GM12875 (cell line): ENCODE results near the gene SORCS3.

ENCODE experiments used
- H3K4me3 ChIP-seq: one replicate; pipeline ENCODE4 v1.5.1; 2011; ENCODE audit warnings: low read depth, low read length, control low read depth
- TF ChIP-seq, protein P1 (sequence below): IDR thresholded peaks from 2 replicates; pipeline ENCODE4 v1.5.1; 2011; ENCODE audit warnings: low read depth, mild to moderate bottlenecking, control low read depth, inconsistent platforms, low read length, moderate library complexity, borderline replicate concordance; ENCODE audit not compliant: insufficient read depth

Gene SORCS3

DNA sequence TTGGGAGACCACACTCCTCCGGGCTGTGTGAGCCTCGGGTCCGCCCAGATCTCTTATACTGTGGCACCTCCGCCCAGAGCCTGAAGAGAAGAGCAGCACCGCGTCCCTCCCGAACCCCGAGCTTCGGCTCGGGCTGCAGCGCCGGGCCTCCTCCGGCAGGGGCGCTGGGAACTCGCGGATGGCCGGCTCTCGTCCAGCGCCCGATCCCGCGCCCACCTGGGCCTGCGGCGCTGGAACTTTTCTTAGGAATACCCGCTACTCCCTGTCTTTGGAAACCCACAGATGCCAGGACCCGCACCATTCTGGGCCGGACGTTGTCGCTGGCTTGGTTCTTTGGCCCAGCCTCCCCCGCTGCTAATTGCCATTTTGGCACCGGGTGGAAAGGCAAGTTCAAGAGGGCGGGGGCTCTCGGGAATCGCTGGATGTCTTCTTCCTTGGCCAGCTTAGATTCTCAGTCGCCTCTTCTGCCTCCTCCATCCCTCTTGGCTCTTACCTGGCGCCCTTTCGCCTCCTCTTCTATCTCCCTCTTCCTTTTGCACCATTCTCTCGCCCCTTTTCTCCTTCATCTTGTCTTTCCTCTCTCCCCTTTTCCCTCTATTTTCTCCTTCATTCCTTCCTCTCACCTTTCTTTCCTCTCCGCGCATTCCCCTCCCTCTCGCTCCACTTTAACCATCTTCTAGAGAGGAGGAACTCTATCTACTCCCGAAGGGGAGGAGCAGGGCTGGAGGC, 2.1 kb upstream of the SORCS3 start:
- TF ChIP-seq, protein P1, sequence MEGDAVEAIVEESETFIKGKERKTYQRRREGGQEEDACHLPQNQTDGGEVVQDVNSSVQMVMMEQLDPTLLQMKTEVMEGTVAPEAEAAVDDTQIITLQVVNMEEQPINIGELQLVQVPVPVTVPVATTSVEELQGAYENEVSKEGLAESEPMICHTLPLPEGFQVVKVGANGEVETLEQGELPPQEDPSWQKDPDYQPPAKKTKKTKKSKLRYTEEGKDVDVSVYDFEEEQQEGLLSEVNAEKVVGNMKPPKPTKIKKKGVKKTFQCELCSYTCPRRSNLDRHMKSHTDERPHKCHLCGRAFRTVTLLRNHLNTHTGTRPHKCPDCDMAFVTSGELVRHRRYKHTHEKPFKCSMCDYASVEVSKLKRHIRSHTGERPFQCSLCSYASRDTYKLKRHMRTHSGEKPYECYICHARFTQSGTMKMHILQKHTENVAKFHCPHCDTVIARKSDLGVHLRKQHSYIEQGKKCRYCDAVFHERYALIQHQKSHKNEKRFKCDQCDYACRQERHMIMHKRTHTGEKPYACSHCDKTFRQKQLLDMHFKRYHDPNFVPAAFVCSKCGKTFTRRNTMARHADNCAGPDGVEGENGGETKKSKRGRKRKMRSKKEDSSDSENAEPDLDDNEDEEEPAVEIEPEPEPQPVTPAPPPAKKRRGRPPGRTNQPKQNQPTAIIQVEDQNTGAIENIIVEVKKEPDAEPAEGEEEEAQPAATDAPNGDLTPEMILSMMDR = peak; percentile 78
- H3K4me3 ChIP-seq = peak overlapping the region; percentile 26

DNA sequence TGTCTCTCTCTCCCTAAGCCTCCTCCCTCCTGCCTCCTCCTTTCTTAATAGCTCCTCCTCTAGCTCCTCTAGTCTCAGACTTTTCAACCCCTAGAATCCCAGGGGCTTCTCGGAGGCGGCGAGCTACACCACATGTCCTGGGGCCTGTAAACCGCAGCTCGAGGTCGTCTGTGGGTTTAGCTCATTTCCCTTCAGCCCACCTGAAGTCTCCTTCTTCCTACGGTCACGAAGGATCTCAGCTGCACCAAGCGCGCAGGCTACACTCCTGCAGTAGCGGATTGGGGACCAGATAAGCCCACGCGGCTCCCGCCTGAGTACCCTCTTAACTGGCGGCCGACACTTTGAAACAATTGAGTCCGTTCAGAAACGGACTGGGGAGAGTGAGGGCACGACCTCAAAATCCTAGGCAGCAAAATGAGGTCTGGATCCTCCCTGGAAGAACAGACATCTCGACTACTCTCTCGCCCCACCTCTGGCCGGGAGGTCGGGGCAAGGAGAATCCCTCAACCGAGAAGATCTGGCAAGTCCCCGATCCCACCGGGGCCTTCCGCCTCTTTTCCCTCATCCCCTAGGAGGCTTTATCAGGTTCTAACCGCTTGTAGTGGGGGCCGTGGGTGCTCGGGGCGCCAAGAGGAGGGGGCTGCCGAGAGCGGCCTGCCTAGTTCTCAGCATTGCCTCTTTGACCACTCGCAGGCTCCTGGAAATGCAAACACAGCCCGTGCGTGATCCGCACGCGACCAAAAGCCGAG, 1.3 kb upstream of the SORCS3 start:
- H3K4me3 ChIP-seq = peak overlapping the region; percentile 32
- TF ChIP-seq, protein P1 = no peak

DNA sequence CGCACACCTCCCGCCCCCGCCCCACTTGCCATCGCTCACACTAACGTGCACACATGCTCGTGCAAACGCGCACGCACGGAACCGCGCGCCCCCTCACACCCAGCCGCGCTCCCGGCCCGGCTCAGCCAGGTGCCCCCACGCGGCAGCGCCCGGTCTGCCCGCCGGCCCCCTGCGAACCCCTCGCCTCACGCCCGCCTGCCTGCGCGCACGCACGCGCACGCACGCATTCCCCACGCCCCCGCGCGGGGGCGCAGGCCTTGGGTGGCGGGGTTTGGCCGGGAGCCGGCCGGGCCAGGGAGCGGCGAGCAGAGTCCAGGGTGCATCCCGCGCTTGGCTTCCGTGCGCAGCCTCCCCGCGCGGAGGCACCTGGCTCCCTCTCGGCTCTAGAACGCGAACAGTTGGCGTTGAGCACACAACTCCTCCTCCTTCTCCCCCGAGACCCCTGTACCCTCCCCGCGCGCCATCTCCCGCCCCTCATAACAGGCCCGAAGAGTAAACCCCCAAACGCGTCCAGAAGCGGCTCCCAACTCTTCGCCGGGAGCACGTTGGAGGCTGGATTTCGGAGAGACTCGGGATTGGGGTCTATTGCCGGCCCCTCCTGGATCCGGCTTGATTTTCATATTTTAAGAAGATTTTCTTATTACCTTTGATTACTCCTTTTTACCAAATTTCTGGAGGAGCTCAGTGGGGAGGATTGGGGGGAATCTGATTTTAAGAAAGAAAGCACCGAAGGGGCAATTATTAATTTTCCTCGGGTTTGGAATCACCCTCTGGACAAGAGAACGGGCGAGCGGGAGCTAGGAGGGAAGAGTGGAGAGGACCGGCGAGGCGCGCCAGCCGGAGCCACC, 527 bp upstream of the SORCS3 start:
- TF ChIP-seq, protein P1 = no peak
- H3K4me3 ChIP-seq = peak overlapping the region; percentile 51

DNA sequence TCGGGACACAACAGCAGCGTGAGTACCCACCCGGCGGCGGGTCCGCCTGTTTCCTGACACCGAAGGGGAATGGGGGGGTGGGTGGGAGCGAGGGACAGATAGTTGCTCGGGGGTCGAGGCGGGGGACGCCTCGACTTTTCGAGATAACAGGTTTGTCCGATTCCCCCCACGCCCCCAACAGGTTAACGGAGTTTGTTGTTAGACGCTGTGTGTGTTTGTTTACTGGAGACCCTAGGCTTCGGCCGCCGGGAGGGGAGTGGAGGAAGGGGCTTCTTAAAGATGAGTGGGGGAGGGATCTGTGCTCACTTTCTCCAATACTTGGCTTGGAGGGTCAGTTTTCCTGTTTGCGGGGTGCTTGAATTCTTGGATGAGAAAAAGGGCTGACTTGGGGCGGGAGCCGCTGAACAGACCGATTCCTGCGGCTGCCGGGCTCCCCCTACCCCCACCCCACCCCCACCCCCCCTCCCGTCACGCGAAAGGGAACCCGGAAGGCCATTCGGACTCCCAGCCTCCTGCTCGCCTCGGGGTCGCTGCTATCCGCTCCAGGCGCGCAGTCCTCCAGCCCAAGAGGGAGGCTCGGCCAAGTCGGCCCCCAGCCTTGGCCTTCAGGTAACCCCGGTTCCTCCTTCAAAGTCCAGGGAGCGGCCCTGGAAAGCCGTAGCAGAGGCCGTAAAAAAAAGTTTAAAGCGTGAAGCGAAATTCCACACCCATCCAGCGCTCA, 1.0 kb downstream of the SORCS3 start:
- peak overlapping the region; percentile 51 for H3K4me3 ChIP-seq

DNA sequence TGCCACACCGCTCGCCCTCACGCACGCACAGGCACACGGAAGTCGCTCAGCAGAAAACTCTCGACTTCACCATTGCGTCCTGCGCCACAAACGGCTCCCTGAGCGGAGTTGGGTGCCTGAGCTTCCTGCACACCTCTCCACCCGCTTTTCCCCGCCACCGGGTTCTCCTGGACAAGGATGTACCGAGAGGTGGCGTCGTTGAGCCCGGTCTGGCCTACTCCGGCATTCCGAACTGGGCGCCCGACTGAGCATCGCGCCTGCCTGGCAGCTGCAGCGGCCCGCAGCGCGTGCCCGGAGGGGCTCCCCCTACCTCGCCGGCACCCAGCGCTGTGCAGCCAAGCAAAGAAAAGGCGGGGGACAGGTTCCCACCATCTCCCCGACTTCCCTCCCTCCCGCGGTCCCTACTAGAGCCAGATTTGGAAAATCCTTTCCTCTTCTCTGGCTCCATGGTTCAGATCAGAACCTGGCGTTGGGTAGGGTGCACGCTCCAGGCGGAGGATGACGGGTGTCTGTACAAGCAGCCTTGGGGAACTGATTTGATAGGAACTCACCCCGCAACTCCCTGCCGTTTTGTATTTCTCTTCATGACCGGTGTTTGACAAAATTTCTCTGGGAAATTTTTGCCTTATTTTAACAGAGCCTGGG, 1.7 kb downstream of the SORCS3 start:
- H3K4me3 ChIP-seq = peak overlapping the region; percentile 27
- TF ChIP-seq, protein P1 = peak; percentile 38; the same call in 1 of the 2 replicates

More for the DNA sequence above, 1.0 kb downstream of the SORCS3 start:
- TF ChIP-seq, protein P1 = no peak

DNA sequence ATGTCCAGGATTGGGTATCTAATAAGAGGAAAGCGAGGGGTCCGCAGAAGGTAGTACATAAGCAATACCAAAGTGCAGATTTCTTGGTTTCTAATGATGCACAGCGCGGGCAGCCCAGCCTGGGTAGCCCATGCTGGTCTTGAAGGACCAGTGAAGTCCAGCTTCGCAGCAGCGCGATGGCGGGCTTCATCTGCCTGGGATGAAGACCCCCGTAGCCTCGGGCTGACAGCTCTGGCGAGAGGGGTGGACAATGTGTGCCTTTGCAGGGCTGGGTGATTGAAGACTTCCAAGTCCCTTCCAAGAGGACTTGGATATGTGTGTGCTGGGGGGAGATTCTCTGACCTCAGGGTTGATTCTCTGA, 2.2 kb downstream of the SORCS3 start:
- TF ChIP-seq, protein P1 = no peak
- no peak overlapping the region for H3K4me3 ChIP-seq
